Activated T-helper 2 cell treated with anti-CD3 and anti-CD28 coated beads, Interferon-gamma antibody, Interleukin-2, Interleukin-4, amounts not matched to agents 10 μg/mL and 5 μg/mL and 100 μg/mL, durations not matched to agents 14 hours and 24 hours and 36 hours (primary cell): Measurements from ENCODE around the gene NR1H3. TPM values are rescaled to one million over a fixed set of nuclear protein-coding genes. Genes with fewer than 3 reads are reported as not detected.
"Not testable (repeated sequence)": the region's sequence is repeated elsewhere in the genome, so short reads cannot be mapped to it uniquely, and the experiment has no call there.

ENCODE experiments used
- DNase-seq: peaks from one replicate; pipeline ENCODE4 v3.0.0; 2021; ENCODE audit warnings: low spot score
- H3K27ac Mint-ChIP-seq: one replicate; pipeline ENCODE4 v1.8.0; 2021; ENCODE audit warnings: mixed read lengths
- H3K27me3 Mint-ChIP-seq: one replicate; pipeline ENCODE4 v1.8.0; 2021; ENCODE audit warnings: low read depth, mixed read lengths
- H3K36me3 Mint-ChIP-seq: one replicate; pipeline ENCODE4 v1.8.0; 2021; ENCODE audit warnings: low read depth, mixed read lengths
- H3K4me1 Mint-ChIP-seq: one replicate; pipeline ENCODE4 v1.8.0; 2021; ENCODE audit warnings: low read depth, mixed read lengths
- H3K4me3 Mint-ChIP-seq: one replicate; pipeline ENCODE4 v1.8.0; 2021; ENCODE audit warnings: low read depth, mild to moderate bottlenecking, moderate library complexity, mixed read lengths
- H3K9me3 Mint-ChIP-seq: one replicate; pipeline ENCODE4 v1.8.0; 2021; ENCODE audit warnings: mixed read lengths
- intact Hi-C: fragments of 100-400 bp; cut with micrococcal nuclease; formaldehyde crosslinking; loops from one replicate; pipeline ENCODE4 v1.15.1; 2023
- total RNA-seq: library from RNA; stranded (reverse); gene quantifications from 2 replicates; pipeline ENCODE4 v1.2.3, GENCODE V29; 2022

The NR1H3 gene
- 10.8 and 11.4 TPM in 2 replicates for total RNA-seq

- Mint-ChIP-seq H3K36me3 (no peaks in the 10 kb centered on the region), H3K27ac (no peak within 1 kb of the TSS), H3K9me3 (no peaks in the 10 kb centered on the region), H3K27me3 (no peaks in the 10 kb centered on the region), H3K4me1 (peaks cover 11% of the 10 kb centered on the region), H3K4me3 (no peak within 1 kb of the TSS)
- intact Hi-C loops: no loop called here
- no peak for DNase-seq
Observed at GRCh38 chr11:47257517-47258316, at the start of gene NR1H3. NR1H3 (plus strand) TSS chr11:47257996; CDS start chr11:47259217, 1,221 bp downstream.

- H3K36me3 Mint-ChIP-seq, H3K4me3 Mint-ChIP-seq, intact Hi-C loops, DNase-seq, H3K27me3 Mint-ChIP-seq, H3K9me3 Mint-ChIP-seq, H3K4me1 Mint-ChIP-seq, H3K27ac Mint-ChIP-seq: not testable (repeated sequence)
Observed at GRCh38 chr11:47208008-47208552, 49.7 kb upstream of the NR1H3 start.

GRCh38 chr11:47208628-47209027, 49.2 kb upstream of the NR1H3 start:
- no peak overlapping the region for H3K4me3 Mint-ChIP-seq
- H3K9me3 Mint-ChIP-seq: no peaks in the 10 kb centered on the region
- no peak overlapping the region for H3K27ac Mint-ChIP-seq
- no peak for DNase-seq
- no peaks in the 10 kb centered on the region for H3K36me3 Mint-ChIP-seq
- H3K27me3 Mint-ChIP-seq: peaks cover 3% of the 10 kb centered on the region
- peaks cover 9% of the 10 kb centered on the region for H3K4me1 Mint-ChIP-seq
- intact Hi-C loops: no loop called here

GRCh38 chr11:47212938-47213337, 44.9 kb upstream of the NR1H3 start:
- Mint-ChIP-seq H3K4me3 (no peak overlapping the region), H3K4me1 (peaks cover 20% of the 10 kb centered on the region), H3K36me3 (peaks cover 24% of the 10 kb centered on the region), H3K27me3 (no peaks in the 10 kb centered on the region), H3K9me3 (no peaks in the 10 kb centered on the region), H3K27ac (peak overlapping the region; percentile 17)
- DNase-seq: no peak
- intact Hi-C loops: no loop called here

GRCh38 chr11:47213950-47214565, 43.7 kb upstream of the NR1H3 start:
- H3K4me3 Mint-ChIP-seq: peak overlapping the region; percentile 95
- no peaks in the 10 kb centered on the region for H3K9me3 Mint-ChIP-seq
- no peaks in the 10 kb centered on the region for H3K27me3 Mint-ChIP-seq
- peak; percentile 79 for DNase-seq
- intact Hi-C loops: loop anchor here (1.0 kb wide), 3 partner anchors 28 to 55 kb away; partner anchors contain the start of gene PACSIN3
- H3K36me3 Mint-ChIP-seq: peaks cover 35% of the 10 kb centered on the region
- H3K4me1 Mint-ChIP-seq: peaks cover 28% of the 10 kb centered on the region
- H3K27ac Mint-ChIP-seq: peak overlapping the region; percentile 100

GRCh38 chr11:47215366-47215910, 42.4 kb upstream of the NR1H3 start:
- Mint-ChIP-seq H3K27ac (peak overlapping the region; percentile 98), H3K9me3 (no peaks in the 10 kb centered on the region), H3K4me3 (peak overlapping the region; percentile 95), H3K27me3 (no peaks in the 10 kb centered on the region), H3K4me1 (peaks cover 34% of the 10 kb centered on the region), H3K36me3 (peaks cover 48% of the 10 kb centered on the region)
- intact Hi-C loops: loop anchor here (1.0 kb wide), 1 partner anchor 193 kb away; the partner anchor contains the start of gene SLC39A13
- no peak for DNase-seq

- Mint-ChIP-seq H3K27ac (peak overlapping the region; percentile 98), H3K4me3 (peak overlapping the region; percentile 95), H3K36me3 (peaks cover 56% of the 10 kb centered on the region), H3K4me1 (peaks cover 35% of the 10 kb centered on the region), H3K27me3 (no peaks in the 10 kb centered on the region), H3K9me3 (no peaks in the 10 kb centered on the region)
- DNase-seq: peak; percentile 50
- intact Hi-C loops: loop anchor here (1.0 to 2.0 kb wide), 2 partner anchors 9 to 21 kb away; no protein-coding TSS in a partner anchor
Observed at GRCh38 chr11:47216121-47216798, 41.5 kb upstream of the NR1H3 start.

- H3K27me3 Mint-ChIP-seq: no peaks in the 10 kb centered on the region
- peaks cover 82% of the 10 kb centered on the region for H3K36me3 Mint-ChIP-seq
- intact Hi-C loops: no loop called here
- peak overlapping the region; percentile 80 for H3K27ac Mint-ChIP-seq
- no peak overlapping the region for H3K4me3 Mint-ChIP-seq
- no peak for DNase-seq
- peaks cover 46% of the 10 kb centered on the region for H3K4me1 Mint-ChIP-seq
- H3K9me3 Mint-ChIP-seq: no peaks in the 10 kb centered on the region
Observed at GRCh38 chr11:47220401-47220821, 37.4 kb upstream of the NR1H3 start.

- DNase-seq: no peak
- Mint-ChIP-seq H3K27ac (no peak overlapping the region), H3K4me3 (no peak overlapping the region), H3K36me3 (peaks cover 85% of the 10 kb centered on the region), H3K9me3 (no peaks in the 10 kb centered on the region), H3K4me1 (peaks cover 47% of the 10 kb centered on the region), H3K27me3 (no peaks in the 10 kb centered on the region)
- intact Hi-C loops: no loop called here
Observed at GRCh38 chr11:47222696-47223095, 35.1 kb upstream of the NR1H3 start.

- intact Hi-C loops: loop anchor here (1.0 kb wide), 1 partner anchor 9 kb away; no protein-coding TSS in a partner anchor
- Mint-ChIP-seq H3K4me1 (peaks cover 33% of the 10 kb centered on the region), H3K27me3 (no peaks in the 10 kb centered on the region), H3K9me3 (no peaks in the 10 kb centered on the region), H3K27ac (peak overlapping the region; percentile 84), H3K36me3 (peaks cover 79% of the 10 kb centered on the region), H3K4me3 (peak overlapping the region; percentile 40)
- peak; percentile 34 for DNase-seq
Observed at GRCh38 chr11:47225552-47226400, 32.0 kb upstream of the NR1H3 start.

- Mint-ChIP-seq H3K4me3 (no peak overlapping the region), H3K36me3 (peaks cover 78% of the 10 kb centered on the region), H3K27me3 (no peaks in the 10 kb centered on the region), H3K4me1 (peaks cover 30% of the 10 kb centered on the region), H3K27ac (peak overlapping the region; percentile 31), H3K9me3 (no peaks in the 10 kb centered on the region)
- intact Hi-C loops: no loop called here
- no peak for DNase-seq
Observed at GRCh38 chr11:47229161-47229560, 28.6 kb upstream of the NR1H3 start.
